HG02798 (cell line): ENCODE measurements around the gene GALNT12.

ENCODE experiments used
- ATAC-seq: cut with Tn5 transposase; IDR thresholded peaks from one replicate; pipeline ENCODE4 v1.9.1; 2021; ENCODE audit warnings: mild to moderate bottlenecking; ENCODE audit not compliant: unreplicated experiment, poor library complexity

GALNT12 gene

GRCh38 chr9:98851730-98852459, 44.4 kb downstream of the GALNT12 start:
- no peak for ATAC-seq

DNA sequence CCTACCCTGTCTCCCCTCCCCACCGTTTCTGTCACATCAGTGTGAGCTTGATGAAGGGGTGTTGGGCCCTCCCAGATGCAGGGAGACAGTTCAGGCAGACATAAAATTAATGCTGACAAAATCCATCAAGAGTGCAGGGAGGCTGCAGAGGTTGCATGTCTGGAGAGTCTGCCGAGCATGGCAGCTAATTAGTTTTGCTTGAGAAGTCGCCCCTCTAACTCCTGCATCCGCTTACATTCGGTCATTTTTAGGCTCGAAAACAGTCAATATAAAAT, 44.9 kb downstream of the GALNT12 start:
- no peak for ATAC-seq

GRCh38 chr9:98852961-98853360, 45.5 kb downstream of the GALNT12 start:
- no peak for ATAC-seq

DNA sequence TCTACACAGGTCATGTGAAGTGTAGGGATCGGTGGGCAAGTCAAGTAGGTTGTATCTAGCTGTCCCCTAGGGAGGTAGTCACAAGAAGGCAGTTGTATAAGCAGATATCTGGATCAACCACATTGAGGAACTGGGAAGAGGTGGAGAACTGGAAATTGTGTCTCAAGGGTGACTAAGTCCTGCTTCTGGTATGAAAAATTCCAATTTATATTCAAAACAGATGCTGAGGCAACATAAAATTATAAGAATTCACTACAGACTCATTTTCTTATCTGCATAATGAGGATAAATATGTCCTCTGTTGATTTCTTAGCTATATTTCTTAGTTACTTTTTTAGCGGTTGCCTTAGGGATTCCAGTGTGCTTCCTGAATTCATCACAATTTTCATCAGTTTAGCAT, 46.8 kb downstream of the GALNT12 start:
- ATAC-seq: no peak

GRCh38 chr9:98855592-98855991, 48.1 kb downstream of the GALNT12 start:
- no peak for ATAC-seq

DNA sequence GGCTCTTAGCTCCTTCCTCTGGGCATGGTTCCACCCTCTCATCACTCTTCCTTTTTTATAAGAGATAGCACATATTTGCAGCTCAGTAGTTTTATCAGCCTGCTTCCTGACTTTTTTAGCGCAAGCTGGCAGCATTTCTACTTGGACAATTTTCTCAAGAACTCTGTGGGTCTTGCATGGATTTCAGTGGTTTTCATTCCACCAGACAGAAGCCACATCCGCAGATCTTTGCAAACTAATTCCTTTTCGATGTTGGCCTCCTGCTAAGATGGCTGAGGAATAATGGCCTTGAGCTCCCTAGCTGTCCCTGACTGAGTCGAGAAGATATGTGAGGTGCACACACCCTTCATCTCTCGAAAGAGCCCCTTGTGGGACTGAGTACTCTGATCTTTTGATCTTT, 49.5 kb downstream of the GALNT12 start:
- ATAC-seq: no peak

- no peak for ATAC-seq
Measured at GRCh38 chr9:98859941-98860340, 52.5 kb downstream of the GALNT12 start.

DNA sequence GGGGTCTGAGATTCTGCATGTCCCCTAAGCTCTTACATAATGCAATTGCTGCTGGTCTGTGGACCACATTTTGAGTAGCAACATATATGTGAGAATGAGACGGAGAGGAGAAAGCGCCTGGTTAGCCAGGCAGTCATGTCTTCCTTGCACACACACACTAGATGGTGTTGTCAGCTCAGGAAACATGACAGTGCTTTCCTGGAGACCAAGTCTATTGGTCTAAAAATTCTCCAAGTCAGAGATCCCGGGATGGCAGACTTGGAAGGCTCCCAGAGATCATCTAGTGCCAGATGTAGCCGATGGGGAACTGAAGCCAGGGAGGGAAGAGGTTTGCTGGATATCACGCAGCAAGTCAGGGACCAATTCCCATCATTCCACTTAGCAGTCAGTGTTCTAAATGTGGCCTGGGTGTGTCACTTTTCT, 53.4 kb downstream of the GALNT12 start:
- no peak for ATAC-seq

GRCh38 chr9:98861781-98862504, 54.5 kb downstream of the GALNT12 start:
- ATAC-seq: no peak

- ATAC-seq: no peak
Measured at GRCh38 chr9:98862936-98863335, 55.5 kb downstream of the GALNT12 start.

DNA sequence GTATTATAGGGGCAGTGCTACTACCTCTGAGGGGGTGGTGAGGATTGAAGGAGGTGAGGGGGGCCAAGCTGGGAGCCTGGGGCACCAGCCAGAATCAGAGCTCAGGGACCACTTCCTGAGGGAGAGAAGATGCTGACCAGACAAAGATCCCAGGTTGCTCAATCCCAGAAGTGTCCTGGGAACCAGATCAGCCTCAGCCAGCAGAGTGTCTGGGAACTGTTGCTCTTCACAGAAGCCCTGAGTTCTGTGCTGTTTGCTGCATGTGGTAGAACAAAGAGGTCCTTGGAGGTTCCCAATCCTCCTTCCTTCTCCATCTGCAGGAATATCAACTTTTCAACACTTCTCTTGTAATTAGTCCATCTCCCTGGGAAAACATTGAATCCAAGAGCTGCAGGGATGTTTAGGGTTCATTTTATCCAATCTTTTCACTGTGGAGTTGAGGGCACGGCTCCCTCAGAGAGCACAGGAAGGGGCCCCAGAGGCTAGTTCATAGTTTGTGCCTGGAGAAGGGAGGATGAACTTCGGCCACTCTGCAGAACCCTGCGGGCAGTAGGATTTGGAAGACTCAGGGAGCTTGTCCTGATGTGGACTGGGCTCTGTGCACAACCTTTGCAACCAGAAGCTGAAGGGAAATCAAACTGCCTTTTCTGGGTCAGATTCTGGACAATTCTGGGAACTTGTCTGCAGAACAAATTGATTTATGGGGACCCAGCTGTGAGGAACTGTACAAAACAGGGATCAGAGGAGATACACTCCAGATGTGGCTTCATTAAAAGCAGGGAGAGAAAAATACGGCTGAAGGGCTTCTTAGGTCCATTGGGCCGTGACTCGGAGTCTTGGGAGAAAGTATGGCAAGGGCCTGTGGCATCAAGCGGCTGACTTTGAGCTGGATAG, 57.1 kb downstream of the GALNT12 start:
- no peak for ATAC-seq

GRCh38 chr9:98865284-98865875, 57.9 kb downstream of the GALNT12 start:
- ATAC-seq: no peak

DNA sequence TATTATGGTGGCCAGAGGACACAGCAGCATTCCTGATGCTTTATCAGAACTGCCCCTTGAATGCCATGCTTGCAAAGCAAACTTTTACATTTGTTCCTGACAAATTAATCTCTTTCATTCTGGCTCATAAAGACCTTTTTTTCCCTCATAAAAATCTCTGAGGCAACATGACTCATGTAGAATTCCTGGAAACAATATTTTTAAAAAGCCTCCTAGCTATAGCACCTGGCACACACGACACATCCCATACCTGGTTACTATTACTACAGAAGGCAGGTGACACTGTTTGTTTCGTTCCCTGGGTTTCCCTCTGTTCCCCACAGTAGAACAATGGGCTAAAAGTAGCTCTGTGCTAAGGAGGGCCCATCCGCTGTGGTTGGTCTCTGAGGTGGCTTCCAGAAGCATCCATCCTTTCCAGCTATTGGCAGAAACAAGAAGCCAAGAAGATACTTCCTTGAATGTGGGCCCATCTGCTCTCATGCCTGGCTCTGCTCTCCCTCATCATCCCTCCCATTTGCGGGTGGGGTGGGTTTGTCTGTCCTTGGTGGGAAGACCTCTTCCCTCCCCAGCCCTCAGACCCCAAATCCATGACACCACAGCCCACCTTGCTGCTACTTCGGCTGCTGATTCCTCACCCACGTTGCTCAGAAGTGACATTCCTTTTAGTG, 59.1 kb downstream of the GALNT12 start:
- ATAC-seq: no peak

DNA sequence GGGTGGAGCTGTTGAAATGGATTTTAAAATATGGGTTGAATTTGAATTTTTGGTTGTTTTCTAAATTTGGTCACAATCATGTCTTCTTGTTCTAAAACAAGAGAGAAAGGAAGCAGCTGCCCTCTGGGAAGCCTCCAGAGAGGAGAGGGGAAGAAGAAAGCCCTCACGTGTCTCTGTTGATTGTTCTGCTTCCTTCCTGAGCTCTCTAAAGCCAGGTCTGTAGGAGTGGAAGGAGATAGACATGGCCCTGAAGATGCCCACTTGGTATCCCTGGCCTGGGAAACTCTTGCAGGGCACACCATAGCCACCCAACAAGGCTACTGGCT, 59.6 kb downstream of the GALNT12 start:
- no peak for ATAC-seq

GRCh38 chr9:98867429-98868168, 60.1 kb downstream of the GALNT12 start:
- ATAC-seq: no peak

- no peak for ATAC-seq
Measured at GRCh38 chr9:98869078-98869745, 61.7 kb downstream of the GALNT12 start.

DNA sequence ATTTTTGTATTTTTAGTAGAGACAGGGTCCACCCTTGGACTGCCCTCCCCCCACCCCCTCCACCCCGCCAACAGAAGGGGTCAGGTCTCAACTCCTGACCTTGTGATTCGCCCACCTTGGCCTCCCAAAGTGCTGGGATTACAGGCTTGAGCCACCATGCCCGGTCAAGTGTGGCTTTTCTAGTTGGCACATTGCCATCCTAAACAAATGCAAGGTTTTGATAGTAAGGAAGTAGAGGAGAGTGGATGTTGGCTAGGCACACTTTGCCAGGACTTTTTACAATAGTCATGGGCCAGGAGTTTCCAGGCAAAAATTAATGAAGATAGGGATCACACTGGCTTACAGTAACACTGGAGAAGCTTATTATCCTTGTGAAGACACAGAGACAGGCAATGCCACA, 62.4 kb downstream of the GALNT12 start:
- ATAC-seq: no peak

GRCh38 chr9:98870782-98871557, 63.5 kb downstream of the GALNT12 start:
- no peak for ATAC-seq
